Renal cortex interstitium (tissue), 11 donors: ENCODE results near the gene MAST4. TPM values are rescaled to one million over a fixed set of nuclear protein-coding genes. Genes with fewer than 3 reads are reported as not detected.

Experiments used
- DNase-seq, 11 donors: peaks; one replicate each; pipeline ENCODE4 v3.0.0-alpha.2; 2013; ENCODE audit warnings: low read depth in 9 of 11, low spot score in 4 of 11; ENCODE audit errors: extremely low read depth in 1 of 11
- polyA plus RNA-seq, 3 donors: library from polyadenylated mRNA; unstranded; fragments of 120-200 nt; gene quantifications; one replicate each; pipeline ENCODE4 v1.2.1, GENCODE V29; 2013; ENCODE audit not compliant: insufficient read length in 3 of 3

MAST4 gene
- polyA plus RNA-seq, 3 donors: 15.2 to 19.4 (median 16.8) TPM

DNA sequence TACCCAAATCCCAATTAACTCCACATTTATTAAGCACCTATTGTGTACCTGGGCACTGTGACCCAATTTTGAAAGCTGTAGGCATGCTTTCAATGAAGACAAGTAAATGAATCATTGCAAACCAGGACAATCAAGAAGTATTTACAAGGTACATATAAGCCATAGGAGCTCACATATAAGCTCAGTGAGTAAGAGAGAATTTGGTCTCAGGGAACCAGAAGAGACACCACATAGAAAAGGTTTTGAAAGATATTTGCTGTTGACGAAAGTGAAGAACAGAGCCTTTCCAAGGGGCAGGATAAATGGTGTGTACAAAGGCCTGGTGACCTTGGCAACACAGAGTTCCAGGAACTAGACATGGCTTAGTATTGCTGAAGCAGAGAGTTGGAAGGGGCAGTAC, 412.8 kb downstream of the MAST4 start:
- no peak for DNase-seq

DNA sequence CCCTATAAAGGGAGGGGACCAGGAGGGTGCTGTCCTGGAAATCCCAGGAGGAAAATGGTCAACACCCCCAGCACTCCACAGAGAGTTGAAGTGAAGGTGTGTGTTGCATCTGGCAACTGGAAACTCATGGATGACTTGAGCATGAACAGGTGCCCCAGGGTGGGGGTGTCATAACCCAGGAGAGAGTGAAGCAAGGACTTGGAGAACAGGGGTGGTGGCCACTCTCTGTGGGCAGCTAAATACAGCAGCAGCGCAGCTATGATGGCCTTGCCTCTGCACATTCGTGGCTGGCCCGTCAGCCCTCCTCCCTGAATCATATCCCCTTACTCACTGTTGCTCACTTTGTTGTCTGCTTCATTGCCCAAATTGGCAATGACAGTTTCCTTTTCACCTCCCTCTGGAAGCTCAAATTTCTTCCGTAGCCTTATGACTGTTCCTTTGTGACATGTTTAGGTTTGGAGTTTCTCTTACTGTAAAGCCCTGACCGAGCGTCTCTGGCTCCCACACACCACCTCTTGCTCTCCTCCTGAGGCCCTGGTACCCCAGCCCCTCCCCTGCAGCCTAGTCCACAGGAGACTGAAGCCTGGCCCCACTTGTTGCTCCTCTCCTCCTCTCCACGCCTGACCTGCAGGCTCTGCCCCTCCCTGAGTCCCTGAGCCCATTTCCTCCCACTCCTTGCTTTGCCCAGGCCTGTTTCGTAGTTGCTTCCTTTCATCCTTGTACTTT, 414.7 kb downstream of the MAST4 start:
- DNase-seq: peak in 3 of 11 donors; percentile 55 to 61 (median 56)

DNA sequence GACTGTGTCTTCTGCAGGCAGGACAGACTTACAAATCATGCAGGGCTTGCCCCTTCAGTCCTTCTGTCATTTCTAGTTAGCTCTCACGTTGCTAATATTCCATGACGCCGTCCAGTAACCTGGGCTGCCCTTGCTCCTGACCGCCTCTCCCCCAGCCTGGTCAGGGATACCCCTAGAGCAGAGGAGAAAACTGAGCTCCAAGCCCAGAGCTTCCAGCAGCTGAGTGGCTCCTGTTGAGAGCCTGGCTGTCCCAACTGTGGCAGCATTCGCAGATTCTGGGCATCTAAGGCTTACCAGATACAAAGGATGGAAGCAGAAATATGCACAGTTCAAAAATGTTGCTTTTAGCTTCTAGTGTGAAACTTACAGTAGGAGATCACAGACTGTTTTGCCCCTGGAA, 415.2 kb downstream of the MAST4 start:
- DNase-seq: no peak

DNA sequence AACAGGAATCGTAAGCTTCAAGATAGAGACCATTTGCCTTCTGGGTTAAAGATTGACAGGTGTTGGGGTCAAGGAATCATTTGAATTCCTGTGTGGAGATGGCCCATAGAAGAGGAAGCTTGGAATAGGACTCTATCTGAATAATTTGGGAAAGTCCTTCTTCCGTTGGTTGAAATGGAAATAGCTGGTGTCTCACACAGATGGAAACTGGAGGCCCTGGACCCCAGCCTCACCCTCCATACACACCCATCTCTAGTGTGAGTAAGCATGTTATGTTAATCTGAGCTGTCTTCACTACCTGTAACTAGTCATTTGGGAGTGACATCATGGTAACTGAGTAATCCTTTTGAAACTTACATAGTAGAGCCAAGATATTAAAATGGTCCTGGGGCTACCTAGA, 416.0 kb downstream of the MAST4 start:
- DNase-seq: no peak

DNA sequence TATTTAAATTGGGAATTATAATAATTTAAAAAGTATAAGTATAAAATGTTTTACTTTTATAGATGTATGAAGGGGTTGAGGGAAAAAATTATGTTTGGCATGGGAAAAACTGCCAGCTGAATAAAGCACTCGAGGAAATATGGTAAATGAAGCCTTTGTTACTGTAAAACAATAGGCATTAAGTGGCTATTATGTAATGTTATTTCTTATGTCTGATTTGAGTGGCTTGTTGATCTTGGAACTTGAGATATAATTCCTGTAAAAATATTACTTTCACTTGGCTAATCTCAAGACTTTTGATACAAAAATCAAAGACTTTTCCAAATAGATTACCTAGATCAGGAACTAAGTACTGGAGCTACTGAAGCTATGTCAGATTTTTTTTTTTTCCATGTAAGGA, 417.5 kb downstream of the MAST4 start:
- no peak for DNase-seq

DNA sequence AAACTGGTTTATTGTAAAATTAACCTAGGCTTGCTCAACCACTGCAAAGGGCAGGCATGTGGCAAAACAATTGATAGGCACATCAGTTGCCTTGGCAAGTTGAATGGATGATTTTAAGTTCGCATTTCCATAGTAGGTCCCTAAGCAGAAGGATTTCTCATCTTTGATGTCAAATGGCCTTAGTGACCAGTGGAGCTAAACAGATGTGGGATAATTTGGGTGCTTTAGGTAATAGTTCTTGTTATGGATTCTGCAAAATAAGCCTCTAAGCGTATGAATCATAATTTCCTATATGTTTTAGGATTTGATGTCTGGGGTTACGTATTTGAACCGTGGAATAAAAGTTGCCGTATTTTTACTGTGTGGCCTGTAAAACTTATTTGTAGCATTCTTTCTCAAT, 418.0 kb downstream of the MAST4 start:
- DNase-seq: no peak

DNA sequence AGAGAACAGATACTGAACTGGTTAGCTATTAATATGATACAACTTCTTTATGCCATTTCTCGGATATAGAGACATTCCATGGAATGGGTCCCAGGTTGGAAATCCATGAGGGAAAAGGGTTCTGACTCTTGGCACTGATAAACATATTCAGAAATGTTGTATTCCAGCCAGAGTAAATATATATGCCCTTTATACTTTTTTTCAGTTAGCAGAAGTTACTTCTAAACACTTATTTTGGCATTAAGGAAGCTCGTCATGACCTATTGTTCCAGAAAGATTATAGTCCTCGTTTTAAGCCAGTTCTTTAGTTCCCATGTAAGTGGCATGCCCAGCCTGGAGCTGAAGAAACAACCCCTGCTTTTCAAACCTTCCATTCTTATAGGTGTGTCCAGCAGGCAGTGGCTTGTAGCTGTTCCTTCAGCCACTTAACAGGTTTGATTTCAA, 418.8 kb downstream of the MAST4 start:
- no peak for DNase-seq

DNA sequence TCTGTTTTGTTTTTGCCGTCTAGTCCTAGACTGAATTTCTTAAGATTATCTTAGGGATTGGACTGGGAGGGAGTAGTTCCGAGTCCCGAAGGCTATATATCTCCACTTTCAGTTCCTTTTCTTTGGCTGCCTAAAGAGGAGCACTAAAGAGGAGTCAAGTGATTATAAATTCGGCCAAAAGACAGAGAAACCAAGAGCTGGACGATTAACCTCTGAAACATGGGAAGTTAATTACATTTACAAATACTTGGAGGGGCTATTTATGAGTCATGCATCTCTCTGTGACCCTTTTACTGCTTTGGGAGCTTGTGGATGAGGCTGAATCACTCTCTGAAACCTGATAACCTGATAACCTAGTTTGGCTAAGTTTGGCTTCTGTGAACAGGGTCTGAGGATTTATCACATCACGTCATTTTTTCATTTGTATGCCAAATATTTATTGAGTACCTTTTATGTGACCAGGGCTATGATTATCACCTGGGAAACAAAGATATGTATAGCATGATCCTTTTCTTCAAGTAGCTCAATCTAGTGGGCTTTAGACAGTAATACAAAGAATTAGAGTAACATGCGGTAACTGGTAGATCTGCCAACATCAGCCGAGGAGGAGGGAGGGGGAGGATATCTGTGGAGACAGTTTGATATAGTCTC, 419.5 kb downstream of the MAST4 start:
- DNase-seq: no peak

DNA sequence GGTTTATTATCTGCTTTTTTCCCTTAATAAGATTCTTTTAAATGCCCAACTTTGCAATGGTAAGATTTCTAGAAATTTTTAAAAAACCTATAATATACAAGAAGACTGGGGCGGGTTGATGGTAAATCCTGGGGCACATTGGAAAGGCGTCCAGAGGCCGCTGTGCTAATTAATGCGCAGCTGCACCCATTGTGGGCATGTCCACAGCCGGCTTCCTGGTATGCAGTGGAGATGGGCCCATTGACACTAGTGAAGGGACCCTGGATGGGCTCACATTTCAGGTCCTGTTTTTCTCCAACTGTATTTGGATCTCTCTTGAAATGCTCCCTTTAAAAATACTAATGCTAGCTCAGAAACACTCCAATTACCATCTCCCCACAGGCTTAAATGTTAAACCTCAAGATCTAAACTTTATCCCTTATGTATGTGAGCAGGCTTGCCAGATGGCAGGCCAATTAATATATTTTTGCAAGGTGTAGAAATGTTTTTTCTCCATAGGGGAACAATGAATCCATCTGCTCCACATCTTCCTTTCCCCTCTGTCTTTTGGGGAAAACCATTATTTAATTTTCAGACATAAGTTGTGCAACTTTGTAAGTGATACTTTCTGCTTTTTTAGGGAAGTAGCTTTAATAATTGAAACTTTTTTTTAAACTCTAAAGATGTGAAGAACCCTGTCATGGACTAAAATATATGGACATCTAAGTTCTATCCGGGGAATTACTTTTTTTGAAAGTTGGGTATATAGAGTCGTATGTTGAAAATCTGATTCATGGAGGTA, 423.1 kb downstream of the MAST4 start:
- DNase-seq: no peak

DNA sequence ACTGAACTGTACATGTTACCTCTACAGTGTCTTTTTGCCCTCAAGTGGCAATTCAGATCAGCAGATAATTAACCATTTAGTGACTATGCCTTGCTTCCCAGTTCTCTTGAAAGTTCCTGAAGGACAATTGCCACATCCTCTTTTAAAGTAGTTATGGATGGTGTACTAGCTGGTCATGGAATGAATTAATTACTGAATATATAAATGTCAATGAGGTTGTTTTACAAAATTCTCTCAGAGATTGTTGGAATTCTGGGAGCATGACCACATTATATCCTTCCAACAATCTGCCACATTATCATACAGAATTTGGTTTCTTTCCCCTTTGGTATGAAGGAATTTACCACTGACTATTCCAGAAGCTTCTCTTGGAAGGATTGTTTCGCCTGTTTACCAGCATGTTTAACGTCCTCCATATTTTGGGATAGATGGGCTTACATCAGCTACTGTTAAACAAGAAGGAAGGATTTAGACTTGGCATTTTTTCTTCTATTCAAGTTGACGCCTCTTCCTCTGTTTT, 424.0 kb downstream of the MAST4 start:
- DNase-seq: no peak

DNA sequence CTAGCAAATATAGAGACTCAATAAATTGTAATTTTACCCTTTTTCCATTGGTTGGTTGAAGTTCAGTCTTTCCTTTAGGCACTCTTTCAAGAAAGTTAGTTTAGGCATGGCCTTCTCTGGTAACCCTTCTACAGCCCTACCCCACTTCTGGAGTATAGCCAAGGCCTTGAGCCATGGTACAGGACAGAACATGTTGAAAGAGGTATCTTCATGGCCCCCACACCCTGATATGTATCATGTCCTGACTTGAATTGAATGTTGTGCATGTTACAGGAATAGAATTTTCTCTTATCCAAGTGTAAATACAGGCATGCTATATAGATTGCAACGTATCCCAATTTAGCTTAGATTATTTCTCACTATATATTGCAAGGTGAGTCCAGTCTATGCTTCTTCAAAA, 424.8 kb downstream of the MAST4 start:
- DNase-seq: no peak

DNA sequence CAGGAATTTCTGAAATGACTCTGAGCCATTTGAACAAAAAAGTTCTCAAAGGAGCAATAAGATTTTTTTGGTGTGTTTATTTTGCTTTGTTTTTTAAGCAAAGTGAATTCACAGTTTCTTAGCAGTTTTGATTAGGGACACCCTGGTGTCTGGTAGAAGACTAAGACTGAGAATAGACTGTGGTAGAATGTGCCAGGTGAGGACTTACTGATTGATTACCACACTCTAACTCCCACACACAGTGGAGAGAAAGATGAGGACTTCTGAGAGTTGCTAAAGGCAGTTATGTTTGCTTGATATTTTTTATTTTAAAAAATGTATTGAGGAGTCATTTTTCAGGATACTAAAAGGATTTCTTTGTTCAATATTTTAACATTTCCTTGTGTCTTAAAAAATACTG, 425.3 kb downstream of the MAST4 start:
- DNase-seq: no peak

DNA sequence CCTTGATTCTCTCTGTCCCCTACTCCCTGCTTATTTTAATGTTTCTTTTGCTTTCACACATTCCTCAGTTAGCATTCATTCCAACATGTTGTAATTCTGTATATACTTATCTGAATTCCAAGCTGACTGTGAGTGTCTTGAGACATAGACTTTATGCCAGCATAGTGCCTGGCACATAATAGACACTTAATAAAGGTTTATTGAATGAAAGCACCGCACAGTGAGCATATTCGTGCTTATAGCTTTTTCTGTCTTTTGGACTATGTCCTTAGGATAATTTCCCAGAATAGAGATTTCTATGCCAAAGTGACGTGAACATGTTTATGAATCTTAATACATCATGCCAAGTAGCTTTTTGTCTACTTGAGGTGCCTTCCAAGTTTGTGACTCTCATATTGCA, 425.8 kb downstream of the MAST4 start:
- DNase-seq: no peak

DNA sequence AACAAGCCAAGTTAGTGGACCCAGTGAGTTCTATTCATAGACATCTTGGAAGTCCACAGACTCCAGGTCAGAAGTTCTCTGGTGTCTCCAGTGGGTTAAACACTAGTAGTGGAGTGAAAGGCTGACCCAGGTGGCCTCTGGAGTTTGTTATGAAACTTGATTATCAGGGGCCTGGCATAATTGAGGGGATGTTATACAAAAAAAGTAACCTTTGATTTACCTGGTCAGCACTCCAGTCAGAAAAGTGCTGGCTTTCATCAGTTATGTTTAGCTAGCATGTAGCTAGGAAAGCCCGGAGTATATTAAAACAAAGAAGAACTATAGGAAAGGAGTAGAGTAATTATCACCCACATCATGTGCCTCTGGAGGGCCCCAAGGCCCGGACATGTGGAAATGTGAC, 429.3 kb downstream of the MAST4 start:
- DNase-seq: no peak

DNA sequence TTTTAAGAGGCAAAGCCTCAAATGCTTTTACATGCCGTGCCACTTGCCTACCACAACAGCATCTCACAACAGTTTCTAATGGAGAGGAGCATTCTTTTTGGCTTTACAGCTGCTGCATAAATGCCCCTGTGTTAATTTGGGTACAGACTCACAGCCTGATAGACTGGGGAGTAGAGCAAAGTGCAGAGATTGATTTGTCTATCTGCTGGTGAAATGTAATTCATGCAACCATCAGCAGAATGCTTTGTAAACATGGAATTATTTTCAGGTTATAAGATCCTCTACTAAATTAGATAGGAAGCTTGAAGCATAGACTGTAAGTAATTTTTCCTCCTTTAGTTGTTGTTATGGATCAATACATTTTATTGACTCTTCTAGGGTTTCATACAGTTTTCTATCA, 430.1 kb downstream of the MAST4 start:
- no peak for DNase-seq

DNA sequence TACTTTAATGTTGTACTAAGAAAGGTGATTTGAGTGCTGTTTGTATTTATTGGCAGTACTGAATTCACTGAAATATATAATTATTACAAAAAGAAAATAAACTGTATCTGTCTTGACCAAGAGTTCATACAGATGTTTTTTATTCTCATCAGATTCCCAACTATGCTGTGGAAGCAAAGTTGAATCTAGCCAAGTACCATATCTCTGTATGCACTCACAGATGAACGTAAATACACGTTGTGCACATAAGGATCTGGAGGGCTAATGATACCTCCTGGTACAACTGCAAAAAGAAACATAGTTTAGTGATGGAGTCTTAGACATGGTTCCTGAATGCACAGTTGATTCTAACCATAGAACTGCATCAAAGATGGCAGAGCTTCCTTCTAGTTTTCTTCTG, 431.0 kb downstream of the MAST4 start:
- no peak for DNase-seq

DNA sequence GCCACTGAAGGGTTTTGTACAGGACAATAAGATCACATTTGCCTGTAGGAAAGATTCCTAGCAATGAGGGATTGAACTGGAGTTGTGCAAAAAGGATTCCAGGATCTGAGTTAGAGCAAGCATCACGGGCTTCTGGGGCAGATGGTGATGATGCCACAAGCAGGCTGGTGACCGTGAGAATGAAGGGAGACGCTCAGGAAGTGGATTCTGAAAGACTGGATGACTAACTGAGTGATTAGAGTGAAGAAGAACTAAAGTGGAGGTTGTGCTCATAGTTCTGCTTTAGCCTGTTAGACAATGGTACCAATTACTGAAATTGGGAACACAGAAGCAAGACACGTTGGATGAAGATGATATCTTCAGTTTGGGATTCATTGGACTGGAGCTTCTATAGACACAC, 432.2 kb downstream of the MAST4 start:
- DNase-seq: no peak

DNA sequence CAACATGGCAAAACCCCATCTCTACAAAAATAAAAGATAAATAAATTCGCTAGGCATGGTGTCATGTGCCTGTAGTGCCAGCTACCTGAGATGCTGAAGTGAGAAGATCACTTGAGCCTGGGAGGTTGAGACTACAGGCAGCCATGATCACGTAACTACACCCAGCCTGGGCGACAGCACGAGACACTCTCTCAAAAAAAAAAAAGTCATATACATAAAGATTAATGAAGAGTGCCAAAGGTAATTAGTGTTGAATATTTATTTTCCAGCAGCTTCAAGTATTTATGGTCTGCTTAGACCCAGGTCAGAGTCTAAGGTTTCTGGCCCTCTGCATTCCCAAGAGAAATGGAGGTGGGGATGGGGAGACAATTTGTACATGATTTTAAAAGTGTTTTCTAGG, 432.7 kb downstream of the MAST4 start:
- DNase-seq: peak in 2 of 11 donors; percentile 41 to 52

DNA sequence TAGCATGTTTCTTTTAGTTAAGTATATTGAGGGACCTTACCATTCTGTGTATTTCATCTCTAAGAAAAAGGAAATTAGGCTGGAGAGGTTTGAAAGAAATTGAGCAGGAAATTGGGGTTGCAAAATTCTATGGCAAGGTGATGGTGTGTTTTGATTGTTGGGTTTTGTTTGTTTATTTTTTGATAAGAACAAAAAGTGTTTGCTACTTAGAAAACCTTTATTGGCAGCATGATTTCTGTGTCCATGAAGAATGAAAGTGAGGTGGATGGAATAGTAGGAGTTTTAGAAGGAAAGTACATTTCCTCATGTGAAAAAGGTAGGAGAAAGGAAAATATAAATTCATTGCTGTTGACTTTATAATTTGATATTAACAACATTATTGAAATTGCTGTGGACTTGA, 433.3 kb downstream of the MAST4 start:
- no peak for DNase-seq
